Mesendoderm (in vitro differentiated cells): ENCODE measurements around the gene PLEKHJ1.

Source experiments
- DNase-seq: peaks from one replicate; pipeline ENCODE4 v3.0.0; 2013
- H2AK5ac ChIP-seq: 2 replicates; pipeline ENCODE4 v1.6.1; 2013; ENCODE audit warnings: low read length, inconsistent platforms
- H2BK120ac ChIP-seq: 2 replicates; pipeline ENCODE4 v1.6.1; 2013; ENCODE audit warnings: low read depth, mild to moderate bottlenecking, low read length, moderate library complexity, mixed read lengths
- H2BK15ac ChIP-seq: replicated peaks from 2 replicates; pipeline ENCODE4 v1.6.1; 2013; ENCODE audit warnings: low read depth, mild to moderate bottlenecking, moderate library complexity
- H2BK5ac ChIP-seq: 2 replicates; pipeline ENCODE4 v1.6.1; 2013; ENCODE audit warnings: low read length, inconsistent platforms
- H3K18ac ChIP-seq: 2 replicates; pipeline ENCODE4 v1.6.1; 2013; ENCODE audit warnings: mild to moderate bottlenecking, low read length, mixed read lengths
- H3K23ac ChIP-seq: one replicate; pipeline ENCODE4 v1.6.1; 2013; ENCODE audit warnings: low read length
- H3K27ac ChIP-seq: 2 replicates; pipeline ENCODE4 v1.5.1; 2013; ENCODE audit warnings: low read depth, mild to moderate bottlenecking, inconsistent platforms, low read length, moderate library complexity
- H3K27me3 ChIP-seq: 2 replicates; pipeline ENCODE4 v1.6.1; 2013; ENCODE audit warnings: low read length, control low read depth, mild to moderate bottlenecking, inconsistent platforms; ENCODE audit not compliant: insufficient read depth, poor library complexity
- H3K36me3 ChIP-seq: 2 replicates; pipeline ENCODE4 v1.6.1; 2013; ENCODE audit warnings: low read length, inconsistent platforms; ENCODE audit not compliant: control insufficient read depth, insufficient read depth
- H3K4ac ChIP-seq: one replicate; pipeline ENCODE4 v1.6.1; 2013; ENCODE audit warnings: low read depth, mild to moderate bottlenecking, low read length, moderate library complexity
- H3K4me1 ChIP-seq: 2 replicates; pipeline ENCODE4 v1.6.1; 2013; ENCODE audit warnings: low read depth, low read length, inconsistent platforms; ENCODE audit not compliant: control insufficient read depth
- H3K4me2 ChIP-seq: 2 replicates; pipeline ENCODE4 v1.6.1; 2013; ENCODE audit warnings: low read length
- H3K4me3 ChIP-seq: 2 replicates; pipeline ENCODE4 v1.5.1; 2013; ENCODE audit warnings: mild to moderate bottlenecking, low read length
- H3K56ac ChIP-seq: one replicate; pipeline ENCODE4 v1.6.1; 2013; ENCODE audit warnings: low read length
- H3K79me1 ChIP-seq: 2 replicates; pipeline ENCODE4 v1.6.1; 2013; ENCODE audit warnings: low read length, inconsistent platforms
- H3K79me2 ChIP-seq: 2 replicates; pipeline ENCODE4 v1.6.1; 2013; ENCODE audit warnings: mild to moderate bottlenecking, low read length; ENCODE audit not compliant: control insufficient read depth, insufficient read depth
- H3K9ac ChIP-seq: 2 replicates; pipeline ENCODE4 v1.6.1; 2013; ENCODE audit warnings: low read length, inconsistent platforms
- H4K5ac ChIP-seq: one replicate; pipeline ENCODE4 v1.6.1; 2013; ENCODE audit warnings: low read length
- H4K8ac ChIP-seq: one replicate; pipeline ENCODE4 v1.6.1; 2013; ENCODE audit warnings: low read depth, mild to moderate bottlenecking, control low read depth, low read length, moderate library complexity
- WGBS: extraction: QIAGEN DNeasy Blood & Tissue Kit; methylation state at CpG from one replicate; pipeline ENCODE4 v1.1.7; 2013; ENCODE audit warnings: low lambda C conversion rate, missing lambda C conversion rate; ENCODE audit not compliant: insufficient coverage; ENCODE audit errors: extremely low coverage; 5-methylcytosine and 5-hydroxymethylcytosine counted together

The PLEKHJ1 gene

GRCh38 chr19:2210206-2210605 lies 25.9 kb downstream of the PLEKHJ1 start:
- peaks cover 5% of the 10 kb centered on the region for H3K36me3 ChIP-seq
- H2BK120ac ChIP-seq, result no peak overlapping the region

DNA sequence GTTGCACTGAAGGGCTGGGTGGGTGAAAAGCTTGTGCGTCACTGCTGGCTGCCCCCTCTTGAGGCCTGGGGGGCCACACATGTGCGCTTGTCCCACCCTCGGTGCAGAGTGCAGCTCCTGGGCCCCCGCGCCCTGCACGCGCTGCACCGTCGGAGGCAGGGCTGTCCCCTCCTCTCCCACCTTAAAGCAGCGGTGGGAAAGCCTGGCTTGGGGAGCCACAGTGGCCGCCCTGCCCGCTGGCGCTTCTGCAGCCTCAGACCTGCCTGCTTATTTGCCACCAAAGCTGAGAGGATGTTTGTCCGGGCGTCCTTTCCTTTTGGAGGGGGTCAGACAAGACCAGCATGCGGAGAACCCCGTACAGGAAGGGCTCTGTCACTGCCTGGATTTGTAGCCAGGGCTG lies 26.7 kb downstream of the PLEKHJ1 start:
- no CpG with 5 or more reads among the region's 17 CpGs for WGBS
- Histone ChIP-seq H3K23ac (no peak overlapping the region), H3K4me1 (no peaks in the 10 kb centered on the region), H3K36me3 (peaks cover 5% of the 10 kb centered on the region), H3K9ac (no peak overlapping the region), H3K27me3 (no peaks in the 10 kb centered on the region), H3K4me3 (no peak overlapping the region), H2AK5ac (no peak overlapping the region), H3K79me2 (no peaks in the 10 kb centered on the region), H2BK15ac (no peak overlapping the region), H3K27ac (no peak overlapping the region), H2BK5ac (no peak overlapping the region), H3K4me2 (no peak overlapping the region), H3K18ac (no peak overlapping the region), H4K5ac (no peak overlapping the region), H3K4ac (no peak overlapping the region), H3K56ac (no peak overlapping the region), H4K8ac (no peak overlapping the region), H3K79me1 (no peaks in the 10 kb centered on the region), H2BK120ac (no peak overlapping the region)
- DNase-seq, result no peak

More at GRCh38 chr19:2210206-2210605, 25.9 kb downstream of the PLEKHJ1 start:
- Histone ChIP-seq H3K79me2 (no peaks in the 10 kb centered on the region), H3K4me1 (no peaks in the 10 kb centered on the region), H4K5ac (no peak overlapping the region), H3K27me3 (no peaks in the 10 kb centered on the region), H3K56ac (no peak overlapping the region), H3K79me1 (no peaks in the 10 kb centered on the region), H3K18ac (no peak overlapping the region), H3K4me3 (no peak overlapping the region), H3K23ac (no peak overlapping the region), H2BK5ac (no peak overlapping the region), H3K9ac (no peak overlapping the region), H2BK15ac (no peak overlapping the region), H3K4ac (no peak overlapping the region), H2AK5ac (no peak overlapping the region), H4K8ac (no peak overlapping the region), H3K4me2 (no peak overlapping the region), H3K27ac (no peak overlapping the region)
- DNase-seq, result no peak
- no CpG with 5 or more reads among the region's 21 CpGs for WGBS

DNA sequence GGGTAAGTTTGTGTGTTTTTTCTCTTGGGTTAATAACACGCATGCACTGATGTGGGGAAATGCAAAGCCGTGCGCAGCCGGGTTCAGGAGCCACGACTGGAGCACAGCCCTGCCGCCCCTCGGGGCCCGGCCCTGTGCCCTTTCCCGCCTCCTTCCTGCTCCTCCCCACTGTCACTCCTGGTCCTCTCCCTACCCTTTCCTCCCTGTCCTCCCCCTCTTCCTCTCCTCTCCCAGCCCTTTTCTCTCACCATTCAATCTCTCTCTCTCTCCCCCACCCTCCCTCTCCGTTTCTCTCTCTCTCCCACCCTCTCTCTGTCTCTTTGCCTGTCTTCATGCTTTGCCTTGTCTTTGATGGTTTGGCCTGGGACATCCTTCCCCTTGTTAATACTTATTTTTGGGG lies 27.2 kb downstream of the PLEKHJ1 start:
- Histone ChIP-seq H3K4me1 (no peaks in the 10 kb centered on the region), H3K27ac (no peak overlapping the region), H4K8ac (no peak overlapping the region), H3K18ac (no peak overlapping the region), H3K4ac (no peak overlapping the region), H3K9ac (no peak overlapping the region), H2BK15ac (no peak overlapping the region), H3K56ac (no peak overlapping the region), H3K4me2 (no peak overlapping the region), H3K79me2 (no peaks in the 10 kb centered on the region), H2BK120ac (no peak overlapping the region), H3K27me3 (no peaks in the 10 kb centered on the region), H2AK5ac (no peak overlapping the region), H3K4me3 (no peak overlapping the region), H3K79me1 (no peaks in the 10 kb centered on the region), H3K23ac (no peak overlapping the region), H3K36me3 (peaks cover 5% of the 10 kb centered on the region), H4K5ac (no peak overlapping the region), H2BK5ac (no peak overlapping the region)
- WGBS, result 100% methylated on average over 1 of the region's 10 CpGs
- DNase-seq, result no peak

DNA sequence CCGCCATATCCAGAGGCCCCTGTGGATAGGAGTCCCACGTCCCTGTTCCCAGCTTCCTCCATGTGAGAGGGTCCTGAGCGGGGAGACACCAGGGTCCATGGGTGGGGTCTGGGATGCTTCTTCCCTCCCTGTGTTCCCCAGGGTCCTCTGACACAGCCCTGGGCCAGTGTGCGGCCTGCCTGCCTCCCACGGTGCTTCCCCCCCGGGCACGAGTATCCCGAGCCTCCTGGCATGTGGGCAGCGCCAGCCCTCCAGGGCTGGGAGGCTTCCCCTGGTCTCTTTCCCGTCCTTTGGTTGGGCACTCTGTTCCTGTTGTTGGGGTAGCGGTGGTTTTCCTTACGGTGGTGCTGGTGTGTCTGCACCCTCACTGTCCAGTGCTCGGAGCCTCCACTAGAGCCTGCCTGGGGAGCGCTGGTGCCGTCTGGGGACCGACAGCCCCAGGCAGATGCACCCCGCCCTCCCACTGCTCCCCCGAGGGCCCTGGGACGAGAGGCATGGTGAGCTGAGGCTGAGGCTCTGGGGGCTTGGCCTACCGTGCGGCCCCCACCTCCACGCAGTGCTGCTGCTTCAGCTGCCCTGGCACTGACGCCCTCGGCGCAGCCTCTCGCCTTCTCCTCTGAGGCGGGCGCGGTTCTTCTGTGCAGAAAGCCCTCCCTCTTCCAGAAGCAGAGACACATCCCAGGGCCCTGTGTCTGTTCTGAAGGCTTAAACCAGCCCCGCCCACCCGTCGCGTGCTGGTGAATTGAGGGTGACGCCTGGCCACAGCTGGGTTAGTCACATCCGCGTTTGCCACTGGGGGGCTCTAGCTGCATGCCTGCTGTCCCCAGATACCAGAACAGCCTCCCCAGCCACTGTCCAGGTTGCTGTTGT lies 27.9 kb downstream of the PLEKHJ1 start:
- Histone ChIP-seq H3K36me3 (peaks cover 5% of the 10 kb centered on the region), H2BK5ac (no peak overlapping the region)

DNA sequence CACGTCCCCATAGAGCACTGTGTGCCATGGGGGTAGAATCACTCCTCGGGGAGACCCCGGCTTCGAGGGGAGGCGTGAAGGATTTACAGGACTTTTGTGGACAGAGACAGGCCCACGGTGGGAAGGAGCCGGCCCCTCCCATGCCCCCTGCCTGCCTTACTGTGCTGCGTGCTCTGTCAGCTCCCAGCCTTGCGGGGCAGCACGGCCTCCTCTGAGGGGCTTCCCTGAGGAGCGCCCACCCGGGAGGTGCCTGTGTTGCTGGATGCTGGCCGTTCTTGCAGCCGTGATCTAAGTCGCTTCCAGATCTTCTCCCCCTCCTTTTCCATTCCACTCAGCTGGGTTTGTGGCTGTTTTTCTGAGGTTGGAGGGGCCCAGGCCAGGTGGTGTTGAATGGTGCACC lies 29.1 kb downstream of the PLEKHJ1 start:
- Histone ChIP-seq H3K23ac (no peak overlapping the region), H4K5ac (no peak overlapping the region), H3K4me3 (no peak overlapping the region), H2BK5ac (no peak overlapping the region), H3K4me2 (no peak overlapping the region), H3K56ac (no peak overlapping the region), H3K18ac (no peak overlapping the region), H3K79me1 (no peaks in the 10 kb centered on the region), H3K9ac (no peak overlapping the region), H2BK120ac (no peak overlapping the region), H3K79me2 (no peaks in the 10 kb centered on the region), H3K36me3 (peaks cover 5% of the 10 kb centered on the region), H3K27ac (no peak overlapping the region), H3K4me1 (no peaks in the 10 kb centered on the region), H2BK15ac (no peak overlapping the region), H3K27me3 (no peaks in the 10 kb centered on the region), H3K4ac (no peak overlapping the region), H4K8ac (no peak overlapping the region), H2AK5ac (no peak overlapping the region)
- WGBS, result no CpG with 5 or more reads among the region's 15 CpGs
- no peak for DNase-seq

More for the DNA sequence above, 27.9 kb downstream of the PLEKHJ1 start:
- no peak overlapping the region for H3K18ac ChIP-seq
- no peaks in the 10 kb centered on the region for H3K4me1 ChIP-seq
- H2BK15ac ChIP-seq, result no peak overlapping the region
- DNase-seq, result peak; percentile 62
- H3K4me3 ChIP-seq, result no peak overlapping the region
- no peaks in the 10 kb centered on the region for H3K27me3 ChIP-seq
- H2AK5ac ChIP-seq, result no peak overlapping the region
- H4K5ac ChIP-seq, result no peak overlapping the region
- no peak overlapping the region for H2BK120ac ChIP-seq
- no peak overlapping the region for H3K23ac ChIP-seq
- H3K9ac ChIP-seq, result no peak overlapping the region
- H3K4me2 ChIP-seq, result no peak overlapping the region
- no peaks in the 10 kb centered on the region for H3K79me1 ChIP-seq
- H3K27ac ChIP-seq, result no peak overlapping the region
- H3K4ac ChIP-seq, result no peak overlapping the region
- H3K56ac ChIP-seq, result no peak overlapping the region
- no peak overlapping the region for H4K8ac ChIP-seq
- no CpG with 5 or more reads among the region's 36 CpGs for WGBS
- H3K79me2 ChIP-seq, result no peaks in the 10 kb centered on the region

- Histone ChIP-seq H3K79me2 (peaks cover 1% of the 10 kb centered on the region), H3K27ac (no peak overlapping the region), H3K18ac (no peak overlapping the region), H3K79me1 (peaks cover 6% of the 10 kb centered on the region), H4K8ac (no peak overlapping the region), H3K9ac (no peak overlapping the region), H2AK5ac (no peak overlapping the region), H3K4ac (no peak overlapping the region), H2BK120ac (no peak overlapping the region), H2BK5ac (no peak overlapping the region), H3K4me2 (no peak overlapping the region), H3K36me3 (peaks cover 1% of the 10 kb centered on the region), H3K4me1 (no peaks in the 10 kb centered on the region), H2BK15ac (no peak overlapping the region), H3K56ac (no peak overlapping the region), H4K5ac (no peak overlapping the region), H3K4me3 (no peak overlapping the region), H3K23ac (no peak overlapping the region), H3K27me3 (no peaks in the 10 kb centered on the region)
- no CpG with 5 or more reads among the region's 15 CpGs for WGBS
- no peak for DNase-seq
These were observed 33.8 kb downstream of the PLEKHJ1 start for GRCh38 chr19:2202366-2202765.
